Lower leg skin (tissue), 4 donors: ENCODE measurements around the gene WDR18. TPM values are rescaled to one million over a fixed set of nuclear protein-coding genes. Genes with fewer than 3 reads are reported as not detected.
"Not testable (repeated sequence)": the region's sequence is repeated elsewhere in the genome, so short reads cannot be mapped to it uniquely, and the experiment has no call there.

Experiments
- DNase-seq, 2 donors: peaks; one replicate each; pipeline ENCODE4 v3.0.0-alpha.2; 2019; ENCODE audit warnings: low spot score in 2 of 2
- H3K4me3 ChIP-seq: fragments of 200-600 bp; sonication (generic); 2 replicates; pipeline ENCODE4 v1.5.1; 2017; ENCODE audit warnings: mild to moderate bottlenecking, low read depth; ENCODE audit not compliant: poor library complexity, severe bottlenecking
- CTCF ChIP-seq, 3 donors: fragments of 450-650 bp; IDR thresholded peaks; one replicate each; pipeline ENCODE4 v1.5.1; 2016; ENCODE audit warnings: antibody characterized with exemption in 3 of 3, mild to moderate bottlenecking in 3 of 3, moderate library complexity in 2 of 3
- POLR2A ChIP-seq, 2 donors: fragments of 450-650 bp; IDR thresholded peaks; one replicate each; pipeline ENCODE4 v1.6.1; 2016 to 2017; ENCODE audit warnings: antibody characterized with exemption in 2 of 2, mild to moderate bottlenecking in 1 of 2, moderate library complexity in 1 of 2
- WGBS, 2 donors: methylation state at CpG; one replicate each; pipeline ENCODE4 v1.1.5; 2018; 5-methylcytosine and 5-hydroxymethylcytosine counted together
- intact Hi-C: fragments of 100-400 bp; cut with DNase I; formaldehyde crosslinking; loops from one replicate; pipeline ENCODE4 v1.15.0; 2023; ENCODE audit warnings: low total_unique reads
- total RNA-seq, 4 donors: library from RNA; depleted of rRNA; stranded (reverse); fragments of >200 nt; gene quantifications; one replicate each; pipeline ENCODE4 v1.1.0, GENCODE V29; 2016

Gene WDR18
- total RNA-seq, 4 donors from 2014 or later = 29.0 to 66.9 (median 39.9) TPM

GRCh38 chr19:1019980-1020867 is 36.1 kb downstream of the WDR18 start:
- TF ChIP-seq POLR2A (IDR thresholded peaks at IDR 0.05) (no peak), CTCF (IDR thresholded peaks at IDR 0.05) (no peak)
- intact Hi-C loops = no loop called here
- peak overlapping the region; percentile 61 for H3K4me3 ChIP-seq
- DNase-seq = no peak
- WGBS, 2 donors = 1 to 2% methylated on average over 38 to 59 of the region's 60 CpGs

- 0% methylated on average over 42 to 51 of the region's 68 CpGs for WGBS, 2 donors
- peak; percentile 96 to 99 for DNase-seq
- intact Hi-C loops = no loop called here
- H3K4me3 ChIP-seq = peak within 1 kb of the TSS; percentile 61
- TF ChIP-seq CTCF (IDR thresholded peaks at IDR 0.05) (no peak), POLR2A (IDR thresholded peaks at IDR 0.05) (peak in 1 of 2 donors; percentile 33)
Observed at GRCh38 chr19:1020868-1021425, 36.8 kb downstream of the WDR18 start, which contains the start of gene TMEM259. TMEM259 (minus strand) TSS chr19:1021123; CDS start chr19:1020996, 127 bp downstream.

GRCh38 chr19:1023883-1024188 is 39.7 kb downstream of the WDR18 start:
- DNase-seq, H3K4me3 ChIP-seq, intact Hi-C loops: not testable (repeated sequence)
- 80 to 85% methylated on average over 5 of the region's 5 CpGs for WGBS, 2 donors

- intact Hi-C loops, H3K4me3 ChIP-seq, DNase-seq: not testable (repeated sequence)
- WGBS, 2 donors = 80 to 83% methylated on average over 6 of the region's 6 CpGs
Observed at GRCh38 chr19:1025080-1025479, 40.9 kb downstream of the WDR18 start.

GRCh38 chr19:1025960-1026782 is 42.0 kb downstream of the WDR18 start, which contains the start of gene CNN2:
CNN2 (plus strand) TSS chr19:1026608; CDS start chr19:1026662, 54 bp downstream.
- WGBS, 2 donors = 5 to 16% methylated on average over 18 to 52 of the region's 63 CpGs
- H3K4me3 ChIP-seq = peak within 1 kb of the TSS; percentile 73
- TF ChIP-seq POLR2A (IDR thresholded peaks at IDR 0.05) = peak in 1 of 2 donors; percentile 46
- no peak for TF ChIP-seq CTCF (IDR thresholded peaks at IDR 0.05)
- peak; percentile 76 to 96 for DNase-seq
- intact Hi-C loops = no loop called here

GRCh38 chr19:1026783-1027649 is 42.9 kb downstream of the WDR18 start:
- intact Hi-C loops = no loop called here
- H3K4me3 ChIP-seq = peak overlapping the region; percentile 73
- WGBS, 2 donors = 0 to 3% methylated on average over 25 to 32 of the region's 36 CpGs
- no peak for DNase-seq
- TF ChIP-seq POLR2A (IDR thresholded peaks at IDR 0.05) = no peak
- no peak for TF ChIP-seq CTCF (IDR thresholded peaks at IDR 0.05)
